Mesodermal cell (in vitro differentiated cells): ENCODE results near the gene CERS6.

Experiments used
- H3K27ac ChIP-seq: 2 replicates; pipeline ENCODE4 v1.7.0; 2013; ENCODE audit warnings: mild to moderate bottlenecking, low read depth, low read length, moderate library complexity; ENCODE audit not compliant: severe bottlenecking
- H3K36me3 ChIP-seq: 2 replicates; pipeline ENCODE4 v1.7.1; 2013; ENCODE audit warnings: mild to moderate bottlenecking, low read length, moderate library complexity; ENCODE audit not compliant: control insufficient read depth, insufficient read depth
- H3K4me1 ChIP-seq: one replicate; pipeline ENCODE4 v1.7.1; 2013; ENCODE audit warnings: mild to moderate bottlenecking, low read length; ENCODE audit not compliant: insufficient read depth, control insufficient read depth, poor library complexity, severe bottlenecking
- H3K4me3 ChIP-seq: 2 replicates; pipeline ENCODE4 v1.7.0; 2013; ENCODE audit warnings: low read length, control low read depth, mild to moderate bottlenecking; ENCODE audit not compliant: insufficient read depth, poor library complexity, severe bottlenecking; ENCODE audit errors: extremely low read depth
- H3K9me3 ChIP-seq: 2 replicates; pipeline ENCODE4 v1.7.1; 2013; ENCODE audit warnings: mild to moderate bottlenecking, low read length, moderate library complexity; ENCODE audit not compliant: control insufficient read depth
- WGBS, 2 experiments: methylation state at CpG; one replicate each; pipeline ENCODE4 v1.1.5; 2013; ENCODE audit warnings: missing lambda C conversion rate in 2 of 2; ENCODE audit not compliant: insufficient coverage in 2 of 2; 5-methylcytosine and 5-hydroxymethylcytosine counted together

CERS6 gene

DNA sequence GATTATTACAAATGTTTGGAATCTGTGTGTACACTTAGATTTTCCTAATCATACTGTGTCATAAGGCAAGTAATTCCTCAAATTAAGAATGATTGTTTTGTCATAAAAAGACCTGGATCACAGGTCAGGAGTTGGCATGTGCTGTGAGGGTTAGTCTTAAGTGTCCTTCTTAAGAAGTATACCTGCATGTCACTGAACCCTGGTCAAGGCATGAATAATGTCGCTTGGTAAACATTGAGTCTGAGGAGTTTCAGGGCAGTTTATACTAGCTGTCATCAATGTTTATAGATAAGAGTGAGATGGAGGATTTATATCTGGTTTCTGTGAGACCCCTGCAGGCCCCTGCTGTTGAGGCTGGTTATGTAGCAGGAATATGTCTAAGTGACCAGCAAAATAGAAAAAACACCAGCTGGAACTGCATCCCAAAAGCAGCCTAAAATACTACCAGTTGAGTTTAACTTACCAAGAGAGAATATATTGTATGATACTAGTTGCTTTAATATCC is 234.4 kb downstream of the CERS6 start:
- 80 to 100% methylated on average over 1 of the region's 1 CpG for WGBS, 2 experiments
- Histone ChIP-seq H3K27ac (no peak overlapping the region), H3K36me3 (peaks cover 2% of the 10 kb centered on the region), H3K4me3 (no peak overlapping the region), H3K9me3 (no peaks in the 10 kb centered on the region), H3K4me1 (peaks cover 18% of the 10 kb centered on the region)

DNA sequence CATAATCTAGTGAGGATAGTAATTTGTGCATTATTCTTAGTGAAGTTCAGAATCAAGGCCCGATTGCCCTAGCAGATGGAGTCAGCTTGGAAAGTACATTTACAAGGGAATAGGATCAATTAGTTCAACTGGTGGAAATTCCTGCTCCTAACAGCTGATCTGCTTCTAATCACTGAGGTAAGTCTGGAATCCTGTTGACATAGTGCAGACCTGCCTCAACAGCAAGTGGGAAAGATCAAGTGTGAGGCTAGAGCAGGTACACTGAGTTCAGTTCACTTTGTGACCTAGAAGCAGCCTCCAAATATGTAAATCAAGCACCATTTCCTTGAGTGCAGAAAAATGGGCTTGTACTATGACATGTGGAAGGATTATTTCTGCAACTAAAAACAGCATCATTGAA is 235.1 kb downstream of the CERS6 start:
- peaks cover 10% of the 10 kb centered on the region for H3K4me1 ChIP-seq
- no peaks in the 10 kb centered on the region for H3K9me3 ChIP-seq
- no peak overlapping the region for H3K27ac ChIP-seq
- H3K36me3 ChIP-seq, result peaks cover 6% of the 10 kb centered on the region
- no peak overlapping the region for H3K4me3 ChIP-seq
- WGBS, 2 experiments, result 70 to 82% methylated on average over 1 of the region's 1 CpG

DNA sequence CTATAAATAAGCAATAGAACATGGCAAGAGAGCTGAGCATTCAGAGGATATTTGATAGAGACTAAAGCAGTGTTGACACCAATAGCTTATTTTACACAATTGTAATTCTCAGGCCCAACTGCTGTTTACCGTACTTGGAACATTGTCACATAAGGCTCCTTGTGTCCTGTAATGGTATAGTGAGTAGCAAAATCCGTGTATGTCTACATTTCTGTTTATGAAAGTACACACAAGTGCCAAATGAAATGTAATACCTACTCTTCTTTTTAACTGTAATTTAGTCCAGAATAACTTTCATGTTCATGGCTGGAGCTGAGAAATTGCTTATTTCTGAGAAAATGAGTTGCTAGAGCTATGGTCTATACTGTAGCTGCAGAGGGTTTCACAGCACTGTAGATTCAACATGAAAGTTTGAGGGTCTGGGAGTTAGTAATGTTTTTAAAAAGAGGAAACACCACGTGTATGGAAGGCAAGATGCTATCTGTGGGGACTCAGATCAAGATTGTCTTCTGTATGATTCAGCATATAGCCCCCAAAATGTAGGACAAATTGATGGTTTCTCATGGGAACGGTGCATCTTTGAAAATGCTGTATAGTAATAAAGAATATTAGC is 236.2 kb downstream of the CERS6 start:
- Histone ChIP-seq H3K4me3 (no peak overlapping the region), H3K9me3 (no peaks in the 10 kb centered on the region), H3K27ac (no peak overlapping the region), H3K36me3 (peaks cover 14% of the 10 kb centered on the region), H3K4me1 (peaks cover under 1% of the 10 kb centered on the region)
- 100% methylated on average over 1 of the region's 4 CpGs for WGBS, 2 experiments

DNA sequence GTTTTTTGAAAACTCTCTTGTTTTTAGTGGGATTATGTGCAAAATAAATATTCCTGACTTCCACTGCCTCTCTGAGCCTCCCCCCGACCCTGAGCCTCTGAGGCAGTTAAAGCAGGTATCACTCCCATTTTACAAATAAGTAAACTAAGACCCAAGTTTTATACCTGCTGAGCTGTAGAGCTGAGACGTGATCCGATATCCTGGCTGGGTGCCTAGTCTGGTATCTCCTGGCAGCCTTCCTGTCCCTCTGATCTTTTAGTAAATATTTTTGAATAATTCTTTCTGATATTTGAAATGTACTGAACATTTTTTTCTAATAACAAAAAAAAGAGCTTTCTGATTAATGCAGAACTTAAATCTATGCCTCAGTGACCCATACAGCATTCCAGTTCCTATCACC is 238.1 kb downstream of the CERS6 start:
- Histone ChIP-seq H3K9me3 (no peaks in the 10 kb centered on the region), H3K27ac (no peak overlapping the region), H3K4me1 (no peaks in the 10 kb centered on the region), H3K36me3 (peaks cover 14% of the 10 kb centered on the region), H3K4me3 (no peak overlapping the region)
- WGBS, 2 experiments, result 100% methylated on average over 1 of the region's 3 CpGs; no CpG with 5 or more reads in 1 of the 2 experiments

DNA sequence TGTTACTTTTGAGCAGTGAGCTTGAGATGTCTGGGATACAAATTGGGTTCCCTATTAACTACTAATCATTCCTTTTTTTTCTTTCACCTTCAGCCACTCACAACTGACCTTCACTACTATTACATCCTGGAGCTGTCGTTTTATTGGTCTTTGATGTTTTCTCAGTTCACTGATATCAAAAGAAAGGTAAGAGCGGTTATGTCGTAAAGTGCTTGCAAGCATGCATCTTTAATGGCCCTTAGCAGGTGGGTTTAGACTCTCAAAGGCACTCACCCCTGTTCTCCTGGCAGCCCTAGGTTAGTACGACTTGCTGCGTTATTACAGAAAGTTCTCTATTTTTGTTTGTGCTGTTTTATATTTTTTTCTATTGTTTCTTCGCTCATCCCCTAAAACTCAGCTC is 238.8 kb downstream of the CERS6 start:
- 92 to 94% methylated on average over 3 to 4 of the region's 6 CpGs for WGBS, 2 experiments
- Histone ChIP-seq H3K4me1 (peaks cover 1% of the 10 kb centered on the region), H3K4me3 (no peak overlapping the region), H3K27ac (no peak overlapping the region), H3K36me3 (peaks cover 14% of the 10 kb centered on the region), H3K9me3 (no peaks in the 10 kb centered on the region)

DNA sequence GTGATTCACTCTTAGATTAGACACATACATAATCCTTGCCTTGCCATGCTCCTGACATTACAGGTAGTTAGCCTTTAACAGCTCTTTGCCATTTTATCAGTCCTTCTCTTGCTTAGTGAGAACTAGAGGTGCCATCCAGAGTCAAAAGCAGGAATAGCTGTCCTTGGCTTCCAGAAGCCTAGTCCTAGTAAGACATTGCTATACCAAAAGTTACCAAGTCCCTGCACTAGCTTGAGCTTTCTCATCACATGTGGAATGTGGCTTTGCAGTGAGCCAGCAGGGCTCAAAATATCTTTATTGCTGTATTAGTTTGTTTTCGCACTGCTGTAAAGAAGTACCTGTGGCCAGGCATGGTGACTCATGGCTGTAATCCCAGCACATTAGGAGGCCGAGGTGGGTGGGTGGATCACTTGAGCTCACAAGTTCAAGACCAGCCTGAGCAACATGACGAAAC is 241.6 kb downstream of the CERS6 start:
- Histone ChIP-seq H3K9me3 (no peaks in the 10 kb centered on the region), H3K36me3 (peaks cover 14% of the 10 kb centered on the region), H3K4me3 (no peak overlapping the region), H3K27ac (no peak overlapping the region), H3K4me1 (peaks cover 11% of the 10 kb centered on the region)
- 95 to 100% methylated on average over 1 to 3 of the region's 3 CpGs for WGBS, 2 experiments

DNA sequence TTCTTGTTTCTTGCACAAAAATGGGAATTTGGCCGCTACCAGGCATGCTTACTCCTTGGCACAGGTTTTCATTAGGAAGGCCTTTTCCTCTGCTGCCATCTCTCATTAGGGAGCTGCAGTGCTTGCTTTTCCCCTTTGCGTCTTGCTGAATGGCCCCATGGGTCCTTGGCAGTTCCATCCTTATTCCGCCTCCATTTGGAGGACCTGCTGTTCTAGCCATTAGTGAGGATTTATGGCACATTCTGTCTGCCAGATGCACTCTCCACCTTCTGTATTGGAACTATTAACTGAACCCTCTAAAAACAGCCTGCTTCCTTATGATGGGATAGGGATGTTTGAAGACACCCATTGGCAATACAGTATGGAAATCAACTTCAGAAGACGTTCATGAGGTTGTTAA is 242.9 kb downstream of the CERS6 start:
- Histone ChIP-seq H3K4me3 (no peak overlapping the region), H3K9me3 (no peaks in the 10 kb centered on the region), H3K4me1 (peaks cover 11% of the 10 kb centered on the region), H3K36me3 (peaks cover 14% of the 10 kb centered on the region), H3K27ac (no peak overlapping the region)
- 93 to 100% methylated on average over 2 to 4 of the region's 4 CpGs for WGBS, 2 experiments

DNA sequence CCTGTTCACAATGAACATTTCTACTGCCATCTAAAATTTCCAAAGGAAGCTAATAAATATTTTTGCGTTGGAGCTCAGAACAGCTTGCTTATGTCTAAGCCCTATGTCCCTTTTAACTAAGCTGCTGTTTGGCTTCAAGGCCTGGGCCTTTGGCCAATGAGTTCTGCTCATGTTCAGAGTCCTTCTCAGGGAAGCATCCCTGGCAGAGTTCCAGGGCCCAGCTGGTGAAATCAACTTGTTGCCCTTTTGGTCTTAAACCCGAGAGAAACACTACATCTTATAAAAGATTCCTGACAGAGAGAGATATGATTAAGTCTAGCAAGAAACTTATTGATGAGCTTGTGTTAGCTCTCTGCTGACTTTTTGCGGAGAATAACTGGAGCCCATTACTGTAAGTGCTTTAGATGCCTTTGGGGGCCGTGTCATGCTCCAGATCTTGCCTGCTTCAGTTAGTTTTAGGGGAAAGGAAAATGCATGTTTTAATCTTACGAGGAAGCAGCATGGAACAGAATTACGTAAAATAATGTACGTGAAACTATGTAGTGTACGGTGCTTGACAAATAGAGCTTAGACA is 243.9 kb downstream of the CERS6 start:
- H3K9me3 ChIP-seq, result no peaks in the 10 kb centered on the region
- whole genome bisulfite sequencing, 2 experiments, result 98 to 100% methylated on average over 5 to 6 of the region's 8 CpGs
- no peak overlapping the region for H3K27ac ChIP-seq
- H3K4me1 ChIP-seq, result peaks cover 11% of the 10 kb centered on the region
- H3K4me3 ChIP-seq, result no peak overlapping the region
- peaks cover 14% of the 10 kb centered on the region for H3K36me3 ChIP-seq

DNA sequence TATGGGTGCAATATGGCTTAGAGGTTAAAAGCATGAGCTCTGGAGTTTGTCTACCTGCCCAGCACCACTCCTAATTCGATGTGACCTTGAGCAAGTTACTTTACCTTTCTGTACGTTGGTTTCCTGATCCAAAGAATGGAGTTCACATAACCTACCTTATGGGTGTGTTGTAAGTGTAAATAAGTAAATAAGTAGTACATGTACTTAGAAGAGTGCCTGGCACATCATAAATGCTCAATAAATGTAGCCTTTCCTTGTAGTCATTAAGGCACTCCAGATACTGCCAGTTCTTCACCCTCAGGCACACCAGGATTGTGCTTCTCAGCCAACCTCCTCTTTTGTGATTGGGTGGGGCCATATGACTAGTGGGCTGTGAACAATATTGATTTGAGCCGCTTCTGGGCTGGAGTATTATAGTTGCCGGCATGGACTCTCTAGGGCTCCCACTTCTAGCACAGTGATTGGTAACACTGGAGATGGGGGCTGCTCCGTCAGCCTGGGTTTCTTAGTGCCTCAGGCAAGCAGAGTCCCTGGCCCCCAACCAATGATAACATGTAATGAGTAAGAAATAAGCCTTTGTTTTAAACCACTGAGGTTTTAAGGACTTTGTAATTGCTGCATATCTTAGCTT is 244.7 kb downstream of the CERS6 start:
- 100% methylated on average over 3 of the region's 5 CpGs; no CpG with 5 or more reads in 1 of the 2 experiments for WGBS, 2 experiments
- no peaks in the 10 kb centered on the region for H3K9me3 ChIP-seq
- no peak overlapping the region for H3K4me3 ChIP-seq
- H3K36me3 ChIP-seq, result peaks cover 8% of the 10 kb centered on the region
- peaks cover 11% of the 10 kb centered on the region for H3K4me1 ChIP-seq
- no peak overlapping the region for H3K27ac ChIP-seq

DNA sequence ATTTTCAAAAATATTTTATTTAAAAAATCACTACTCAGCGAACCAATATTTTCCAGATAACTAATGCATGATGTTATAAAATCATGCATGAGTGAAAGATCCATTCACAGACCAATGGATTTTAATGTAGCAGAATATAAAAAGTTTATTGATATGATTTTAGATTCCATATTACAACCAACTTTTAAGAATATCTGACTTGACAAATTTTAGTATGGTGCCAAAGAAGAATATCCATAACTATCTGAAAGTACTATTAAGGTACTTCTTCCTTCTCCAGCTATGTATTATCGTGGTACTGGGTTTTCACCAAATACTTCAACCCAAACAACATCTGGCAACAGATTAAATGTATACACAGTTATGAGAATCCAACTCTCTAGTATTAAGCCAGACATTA is 246.5 kb downstream of the CERS6 start:
- Histone ChIP-seq H3K4me3 (no peak overlapping the region), H3K9me3 (no peaks in the 10 kb centered on the region), H3K27ac (no peak overlapping the region), H3K36me3 (no peaks in the 10 kb centered on the region), H3K4me1 (peaks cover 11% of the 10 kb centered on the region)
- no CpG with 5 or more reads among the region's 2 CpGs for WGBS, 2 experiments

DNA sequence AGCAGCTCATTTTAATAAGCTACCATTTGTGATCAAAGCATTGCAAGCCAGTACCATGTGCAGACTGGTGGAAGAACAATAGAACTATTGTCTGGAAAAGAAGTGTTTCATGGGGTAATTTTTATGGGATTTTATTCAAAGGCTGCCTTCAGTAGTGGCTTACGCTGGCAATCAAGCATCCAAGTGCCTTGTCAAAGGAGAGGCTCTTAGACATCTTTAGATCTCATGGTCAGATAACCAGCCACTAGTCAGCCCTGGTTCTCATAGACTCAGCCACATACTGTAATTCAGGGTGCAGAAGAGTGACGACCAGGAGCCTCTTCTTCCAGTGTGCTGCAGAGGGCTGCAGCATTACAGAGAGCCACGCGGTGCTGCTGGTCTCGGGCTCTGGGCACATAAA is 247.9 kb downstream of the CERS6 start:
- Histone ChIP-seq H3K4me1 (peaks cover 11% of the 10 kb centered on the region), H3K27ac (no peak overlapping the region), H3K4me3 (no peak overlapping the region), H3K36me3 (no peaks in the 10 kb centered on the region), H3K9me3 (no peaks in the 10 kb centered on the region)
- 90 to 98% methylated on average over 4 to 5 of the region's 5 CpGs for WGBS, 2 experiments
